GM20431 (cell line): ENCODE measurements around the gene MYOD1.

Source experiments
- in situ Hi-C: fragments of 300-500 bp; cut with MseI, MboI; formaldehyde crosslinking; loops from one replicate; pipeline ENCODE4 v1.15.0; 2020; ENCODE audit warnings: low sequenced_read_pairs; ENCODE audit not compliant: unreplicated experiment

The MYOD1 gene

DNA sequence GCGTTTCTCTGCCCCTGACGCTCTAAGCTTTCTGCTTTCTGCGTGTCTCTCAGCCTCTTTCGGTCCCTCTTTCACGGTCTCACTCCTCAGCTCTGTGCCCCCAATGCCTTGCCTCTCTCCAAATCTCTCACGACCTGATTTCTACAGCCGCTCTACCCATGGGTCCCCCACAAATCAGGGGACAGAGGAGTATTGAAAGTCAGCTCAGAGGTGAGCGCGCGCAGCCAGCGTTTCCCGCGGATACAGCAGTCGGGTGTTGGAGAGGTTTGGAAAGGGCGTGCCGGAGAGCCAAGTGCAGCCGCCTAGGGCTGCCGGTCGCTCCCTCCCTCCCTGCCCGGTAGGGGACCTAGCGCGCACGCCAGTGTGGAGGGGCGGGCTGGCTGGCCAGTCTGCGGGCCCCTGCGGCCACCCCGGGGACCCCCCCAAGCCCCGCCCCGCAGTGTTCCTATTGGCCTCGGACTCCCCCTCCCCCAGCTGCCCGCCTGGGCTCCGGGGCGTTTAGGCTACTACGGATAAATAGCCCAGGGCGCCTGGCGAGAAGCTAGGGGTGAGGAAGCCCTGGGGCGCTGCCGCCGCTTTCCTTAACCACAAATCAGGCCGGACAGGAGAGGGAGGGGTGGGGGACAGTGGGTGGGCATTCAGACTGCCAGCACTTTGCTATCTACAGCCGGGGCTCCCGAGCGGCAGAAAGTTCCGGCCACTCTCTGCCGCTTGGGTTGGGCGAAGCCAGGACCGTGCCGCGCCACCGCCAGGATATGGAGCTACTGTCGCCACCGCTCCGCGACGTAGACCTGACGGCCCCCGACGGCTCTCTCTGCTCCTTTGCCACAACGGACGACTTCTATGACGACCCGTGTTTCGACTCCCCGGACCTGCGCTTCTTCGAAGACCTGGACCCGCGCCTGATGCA lies at the start of gene MYOD1:
MYOD1 (plus strand) TSS at position 544 of the 910 bp plus-strand sequence; CDS start at position 756, 212 bp downstream.
- in situ Hi-C loops = no loop called here

DNA sequence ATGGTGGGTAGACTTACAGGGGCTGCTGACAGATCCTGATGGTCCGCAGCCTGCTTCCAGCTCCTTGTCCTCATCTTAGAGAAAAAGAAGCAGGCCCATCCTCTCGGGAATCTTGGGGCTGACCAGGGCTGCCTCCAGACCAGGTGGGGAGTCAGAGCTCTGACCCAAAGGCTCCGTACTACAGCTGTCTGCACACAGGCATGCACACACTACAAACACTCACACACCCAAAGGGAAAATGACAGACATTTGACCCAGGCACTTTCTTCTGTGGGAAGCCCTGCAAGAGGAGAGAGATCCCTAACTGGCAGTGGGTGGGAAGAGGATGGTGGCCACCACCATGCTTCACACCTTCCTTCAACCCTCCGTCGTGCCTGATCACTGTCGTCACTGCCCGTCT lies 46.9 kb upstream of the MYOD1 start:
- in situ Hi-C loops = no loop called here

GRCh38 chr11:17673951-17674350 lies 45.4 kb upstream of the MYOD1 start:
- in situ Hi-C loops = no loop called here

DNA sequence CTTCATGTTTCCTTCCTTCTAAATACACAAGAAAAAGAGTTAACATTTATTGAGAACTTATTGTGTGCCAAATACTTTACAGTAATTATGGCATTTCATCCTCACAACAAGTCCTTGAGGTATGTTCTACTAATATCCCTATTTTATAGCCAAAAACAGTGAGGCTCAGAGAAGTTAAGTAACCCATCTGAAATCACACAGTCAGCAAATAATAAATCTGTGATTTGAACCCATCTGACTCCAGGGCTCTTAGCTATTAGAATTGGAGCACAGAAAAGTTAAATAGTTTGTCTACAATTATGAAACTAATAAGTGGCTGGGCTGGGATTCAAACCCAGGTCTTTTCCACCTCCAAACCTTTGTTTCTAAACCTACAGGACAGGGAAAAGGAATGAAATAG lies 36.5 kb upstream of the MYOD1 start:
- in situ Hi-C loops = no loop called here

DNA sequence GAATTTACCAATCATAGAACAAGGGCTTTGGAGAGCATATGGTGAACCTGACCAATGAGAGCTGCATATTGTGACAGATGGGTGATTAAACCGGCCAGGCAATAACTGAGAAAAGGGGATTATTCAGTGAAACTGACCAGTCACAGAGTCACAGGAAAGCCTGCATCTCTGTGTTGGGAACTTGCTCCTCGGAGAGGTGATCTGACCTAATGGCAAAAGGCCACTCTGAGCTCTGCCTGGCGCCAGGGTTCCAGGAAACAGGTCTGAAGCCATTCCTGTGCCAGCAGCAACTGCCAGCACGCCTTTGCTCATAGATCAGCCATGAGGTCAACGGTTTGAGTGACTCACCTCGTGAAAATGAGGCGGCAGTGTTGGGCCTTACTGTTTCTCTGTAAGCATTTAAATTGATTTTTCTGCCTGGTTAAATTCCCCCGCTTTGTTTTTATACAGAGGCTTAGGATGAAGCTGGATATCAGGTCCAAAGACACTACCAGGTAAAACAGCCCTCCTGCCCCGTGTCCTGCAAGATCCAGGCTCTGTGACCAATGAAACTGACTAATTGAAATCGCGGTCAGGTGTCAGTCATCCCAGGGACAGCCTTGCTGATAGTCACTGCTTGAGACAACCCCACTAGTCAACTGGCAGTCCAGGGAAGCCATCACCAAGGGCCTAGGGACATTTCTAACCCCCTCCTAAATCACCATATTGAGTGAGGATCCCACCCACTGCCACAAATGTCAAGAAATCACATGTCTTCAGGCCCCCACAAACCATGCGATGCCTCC lies 35.8 kb upstream of the MYOD1 start:
- in situ Hi-C loops = no loop called here

DNA sequence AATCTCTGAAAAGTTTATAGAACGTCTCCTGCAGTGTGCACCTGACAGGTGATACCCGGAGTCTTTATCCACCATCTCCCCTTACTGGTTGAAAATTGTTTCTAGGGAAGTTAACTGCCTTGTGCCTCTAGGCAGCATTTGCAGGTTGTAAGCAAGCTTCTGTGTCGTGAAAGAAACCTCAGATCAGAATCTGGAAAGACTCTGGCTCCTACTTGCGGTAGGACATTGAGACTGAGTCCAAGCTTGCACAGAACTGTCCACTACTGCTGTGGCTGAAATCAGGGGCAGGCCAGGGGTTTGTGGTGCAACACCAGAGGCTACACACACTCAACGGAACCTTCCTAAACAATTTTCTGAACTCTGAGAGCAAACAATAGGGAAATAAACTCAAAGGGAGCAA lies 34.8 kb upstream of the MYOD1 start:
- in situ Hi-C loops = no loop called here

- in situ Hi-C loops = no loop called here
These were observed 33.0 kb upstream of the MYOD1 start for GRCh38 chr11:17686231-17686980.

DNA sequence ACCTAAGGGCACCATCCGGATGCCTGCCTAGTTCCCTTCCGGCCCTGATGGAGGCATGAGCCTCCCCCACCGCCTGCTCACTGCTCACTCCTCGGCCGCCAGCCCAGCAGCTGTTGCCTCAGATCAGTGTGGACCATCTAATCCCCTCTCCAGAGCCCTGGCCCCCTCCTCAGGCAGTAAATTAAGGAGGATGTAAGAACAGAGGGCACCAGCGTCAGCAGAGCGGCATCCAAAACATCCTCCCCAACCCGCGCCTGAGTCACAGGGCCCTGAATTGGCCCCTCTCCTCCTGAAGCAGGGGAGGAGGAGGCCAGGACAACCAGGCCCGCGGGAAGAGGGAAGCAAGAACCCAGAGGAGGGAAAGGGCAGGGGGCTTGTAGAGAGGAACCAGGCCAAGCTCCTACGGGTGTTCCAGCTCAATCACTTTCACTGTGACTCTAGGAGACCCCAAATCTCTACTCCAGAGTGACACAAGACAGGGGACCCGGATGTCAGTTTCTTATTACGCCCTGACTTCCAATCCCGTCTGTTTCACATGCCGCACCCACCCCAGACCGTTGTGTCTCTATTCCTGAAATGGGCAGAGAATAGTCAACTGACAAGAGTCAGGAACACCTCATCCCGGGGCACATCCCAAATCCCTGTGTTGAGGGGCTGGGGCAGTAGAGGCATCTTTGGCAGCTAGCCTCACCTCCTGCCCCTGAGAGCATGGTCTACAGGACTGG lies 31.3 kb upstream of the MYOD1 start:
- in situ Hi-C loops = no loop called here

DNA sequence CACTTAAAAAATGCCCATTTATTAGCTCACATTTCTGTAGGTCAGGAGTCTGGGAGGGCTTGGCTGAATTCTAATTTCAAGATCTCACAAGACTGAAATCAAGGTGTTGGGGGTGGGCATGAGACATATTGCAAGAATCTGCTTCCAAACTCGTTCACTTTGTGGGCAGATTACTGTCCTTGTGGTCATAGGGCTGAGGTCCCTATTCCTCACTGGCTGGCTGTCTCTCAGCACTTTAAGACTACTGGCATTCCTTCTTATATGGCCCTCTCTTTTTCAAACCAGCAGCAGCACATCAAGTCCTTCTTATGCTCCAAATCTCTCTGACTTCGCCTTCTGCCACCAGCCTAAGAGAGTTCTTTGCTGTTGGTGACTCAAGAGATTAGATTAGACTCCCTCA lies 27.8 kb upstream of the MYOD1 start:
- in situ Hi-C loops = no loop called here

- in situ Hi-C loops = no loop called here
These were observed 27.4 kb upstream of the MYOD1 start for GRCh38 chr11:17691976-17692375.

DNA sequence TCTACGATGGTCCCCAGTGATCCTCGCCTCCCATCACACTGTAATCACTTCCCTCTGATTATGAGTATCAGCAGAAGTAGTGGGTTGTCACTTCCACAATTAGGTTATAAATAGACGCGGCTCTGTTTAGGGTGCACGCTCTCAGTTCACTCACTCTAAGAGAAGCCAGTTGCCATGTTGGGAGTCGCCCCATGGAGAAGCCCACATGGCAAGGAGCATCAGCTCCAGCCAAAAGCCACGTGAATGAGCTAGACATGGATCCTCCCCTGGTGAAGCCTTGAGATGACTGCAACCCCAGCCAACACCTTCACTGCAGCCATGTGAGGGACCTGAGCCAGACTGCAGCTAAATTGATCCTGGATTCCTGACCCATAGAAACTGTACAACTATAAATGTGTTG lies 26.4 kb upstream of the MYOD1 start:
- in situ Hi-C loops = no loop called here

GRCh38 chr11:17693531-17693930 lies 25.8 kb upstream of the MYOD1 start:
- in situ Hi-C loops = no loop called here

- in situ Hi-C loops = no loop called here
These were observed 24.8 kb upstream of the MYOD1 start for GRCh38 chr11:17694494-17695110.

DNA sequence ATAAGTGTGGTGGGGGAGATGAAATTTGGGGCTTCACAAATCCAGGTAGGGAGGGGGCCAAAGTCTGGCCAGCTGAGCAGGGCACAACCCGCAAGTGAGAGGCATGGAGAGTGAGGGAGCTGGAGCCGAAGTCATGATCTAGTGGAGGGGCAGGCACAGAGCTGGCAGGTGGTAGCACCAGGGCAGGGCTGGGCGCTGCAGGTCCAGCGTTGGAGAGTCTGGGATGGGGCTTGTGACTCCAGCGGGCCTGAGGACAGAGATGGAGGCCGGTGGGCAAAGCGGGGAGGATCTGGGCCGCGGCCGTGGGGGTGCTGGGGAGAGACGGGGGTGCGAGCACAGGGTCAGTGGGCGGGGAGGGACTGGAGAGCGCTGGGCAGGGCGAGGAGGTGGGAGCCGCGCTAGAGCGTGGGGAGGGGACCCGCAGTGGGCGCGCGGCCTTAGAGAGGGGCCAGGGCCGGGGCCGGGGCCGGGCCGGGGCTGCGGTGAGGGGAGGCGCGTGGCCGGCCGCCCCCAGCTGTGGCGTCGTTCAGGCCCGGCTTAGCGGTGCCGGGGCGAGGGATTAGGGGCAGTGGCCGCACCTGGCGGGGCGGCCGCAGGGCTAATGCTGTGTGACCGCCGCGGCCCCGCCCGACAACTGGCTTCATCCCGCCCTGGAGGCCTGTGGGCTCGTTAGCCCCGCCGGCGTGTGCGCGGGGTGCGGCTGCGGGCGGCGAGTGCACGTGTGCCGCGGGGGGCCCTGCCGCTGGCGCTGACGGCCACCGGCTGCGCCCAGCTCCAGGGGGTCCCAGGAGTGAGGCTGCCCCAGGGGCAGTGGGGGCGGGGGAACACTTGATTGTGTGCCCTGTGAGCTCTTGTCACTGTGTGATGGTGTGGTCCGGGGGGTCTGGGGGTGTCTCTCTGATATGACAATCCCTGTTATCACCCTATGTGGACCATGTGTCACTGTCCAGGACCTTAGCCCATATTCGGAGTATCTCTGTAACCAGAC lies 23.6 kb upstream of the MYOD1 start:
- in situ Hi-C loops = no loop called here

GRCh38 chr11:17696741-17697140 lies 22.6 kb upstream of the MYOD1 start:
- in situ Hi-C loops = no loop called here

DNA sequence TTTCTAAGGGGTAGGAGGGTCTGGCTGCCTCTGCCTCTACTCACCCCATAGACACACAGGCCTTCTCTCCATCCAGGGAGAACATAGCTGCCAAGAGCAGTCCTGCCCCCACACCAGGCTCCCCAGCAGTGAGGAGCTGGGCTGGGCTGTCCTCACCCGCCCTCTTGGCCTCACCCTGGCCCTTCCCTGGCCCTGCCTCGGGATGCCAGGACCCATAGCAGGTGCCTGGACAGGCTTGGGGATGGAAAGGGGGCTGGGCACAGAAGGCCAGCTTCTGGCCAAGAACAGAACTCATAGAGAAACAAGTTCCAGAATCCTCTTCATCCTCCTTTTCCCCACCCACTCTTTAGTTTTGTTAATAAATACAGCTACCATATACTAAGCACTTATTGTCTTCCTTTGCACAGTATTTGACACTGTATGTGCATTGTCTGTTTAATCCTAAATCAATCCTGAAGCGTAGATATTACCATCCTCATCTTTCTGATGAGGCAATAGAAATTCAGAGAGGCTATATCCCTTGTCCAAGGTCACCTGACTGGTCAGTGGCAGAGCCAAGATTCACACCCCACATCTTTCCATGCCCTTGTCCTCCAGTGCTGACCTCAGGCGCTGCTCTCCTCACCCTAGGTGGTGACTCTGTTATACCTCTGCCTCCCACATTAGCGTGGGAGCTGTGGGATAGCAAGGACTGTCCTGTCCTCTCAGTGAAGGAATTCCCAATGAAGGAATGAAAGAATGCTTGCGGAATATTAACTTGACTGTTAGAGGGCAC lies 22.0 kb upstream of the MYOD1 start:
- in situ Hi-C loops = no loop called here
